GM13977 (cell line): Measurements from ENCODE around the gene GLRX3.

Source experiments
- DNase-seq: peaks from one replicate; pipeline ENCODE4 v3.0.0; 2012; ENCODE audit warnings: low spot score
- CTCF ChIP-seq: IDR thresholded peaks from 2 replicates; pipeline ENCODE4 v1.5.1; 2012; ENCODE audit warnings: mild to moderate bottlenecking, control low read depth; ENCODE audit not compliant: insufficient read depth; ENCODE audit errors: extremely low read depth, missing control alignments
- in situ Hi-C: fragments of 300-500 bp; cut with MboI; formaldehyde crosslinking; loops from one replicate; pipeline ENCODE4 v1.12.0; 2022; ENCODE audit warnings: low sequenced_read_pairs, low pct_unique_long_range_greater_than_20kb, mixed read lengths, inconsistent platforms; ENCODE audit not compliant: unreplicated experiment

GLRX3 gene

GRCh38 chr10:130138479-130138866 is 2.3 kb downstream of the GLRX3 start:
- TF ChIP-seq CTCF = no peak
- DNase-seq = no peak
- in situ Hi-C loops = no loop called here

- in situ Hi-C loops = no loop called here
- TF ChIP-seq CTCF = no peak
- no peak for DNase-seq
Observed at GRCh38 chr10:130140425-130140824, 4.2 kb downstream of the GLRX3 start.

- TF ChIP-seq CTCF = no peak
- in situ Hi-C loops = no loop called here
- DNase-seq = no peak
Observed at GRCh38 chr10:130141038-130141437, 4.8 kb downstream of the GLRX3 start.

GRCh38 chr10:130141460-130141859 is 5.3 kb downstream of the GLRX3 start:
- no peak for DNase-seq
- in situ Hi-C loops = no loop called here
- no peak for TF ChIP-seq CTCF

GRCh38 chr10:130141878-130142277 is 5.7 kb downstream of the GLRX3 start:
- DNase-seq = peak; percentile 60
- no peak for TF ChIP-seq CTCF
- in situ Hi-C loops = no loop called here

GRCh38 chr10:130146042-130146441 is 9.9 kb downstream of the GLRX3 start:
- no peak for DNase-seq
- in situ Hi-C loops = no loop called here
- no peak for TF ChIP-seq CTCF

- in situ Hi-C loops = no loop called here
- no peak for TF ChIP-seq CTCF
- DNase-seq = no peak
Observed at GRCh38 chr10:130159192-130159794, 23.1 kb downstream of the GLRX3 start.
